Measurements from ENCODE around the gene NEDD4L. TPM values are rescaled to one million over a fixed set of nuclear protein-coding genes. Genes with fewer than 3 reads are reported as not detected.
A peak's percentile ranks its signal among the peaks of the same experiment; 100 is the strongest.

Gene NEDD4L
- total and polyA plus RNA-seq, 2 experiments from 2014 or later = 36.2 to 72.3 TPM

GRCh38 chr18:58201268-58201667 is 157.2 kb downstream of the NEDD4L start:
- no peaks in the 10 kb centered on the region for H3K9me3 Mint-ChIP-seq
- Histone ChIP-seq H4K20me1 (replicated peaks; ENCODE audit: insufficient read depth) (peaks cover 8% of the 10 kb centered on the region; the same call in 1 of the 2 replicates), H3K4me2 (0 out of 2 replicates have a peak overlapping the region, but pooled peaks have one; percentile 6), H3K9me2 (ENCODE audit: insufficient read depth) (no peaks in the 10 kb centered on the region), H3K79me2 (replicated peaks; ENCODE audit: insufficient read depth) (peaks cover 98% of the 10 kb centered on the region), H3F3A (replicated peaks; ENCODE audit: low read depth) (no peaks in the 10 kb centered on the region), H3K36me3 (ENCODE audit: insufficient read depth) (no peaks in the 10 kb centered on the region), H3K4me3 (no peak overlapping the region), H2AFZ (no peak overlapping the region), H3K27ac (ENCODE audit: low read depth) (peak overlapping the region; percentile 53; the same call in 1 of the 2 replicates), H3K4me1 (ENCODE audit: insufficient read depth) (peaks cover 45% of the 10 kb centered on the region), H3K27me3 (ENCODE audit: insufficient read depth) (no peaks in the 10 kb centered on the region)
- no peaks in the 10 kb centered on the region for H3K36me3 Mint-ChIP-seq (ENCODE audit: low read depth)
- no peak for TF ChIP-seq CTCF (conservative IDR thresholded peaks at IDR 0.05; ENCODE audit: low read depth in 2 of 2)
- TF ChIP-seq ZNF114 (CRISPR knock-in tag; IDR thresholded peaks at IDR 0.05) = no peak
- TF ChIP-seq REST (IDR thresholded peaks at IDR 0.05; ENCODE audit: unreplicated experiment) = no peak
- TF ChIP-seq EZH2 (IDR thresholded peaks at IDR 0.05; ENCODE audit: low read depth, unreplicated experiment) = no peak
- no peak for TF ChIP-seq ZNF331 (CRISPR knock-in tag; IDR thresholded peaks at IDR 0.05; ENCODE audit: low read depth)
- no peak for TF ChIP-seq NANOG (IDR thresholded peaks at IDR 0.05; ENCODE audit: borderline replicate concordance)
- no peak overlapping the region for H3K4me3 Mint-ChIP-seq
- H3K4me1 Mint-ChIP-seq = peaks cover 55% of the 10 kb centered on the region
- DNase-seq (ENCODE audit: low spot score) (no peak), ATAC-seq (no peak)
- no peaks in the 10 kb centered on the region for H3K27me3 Mint-ChIP-seq (ENCODE audit: insufficient read depth, low read depth, poor library complexity)
- no peak overlapping the region for H3K27ac Mint-ChIP-seq

GRCh38 chr18:58201733-58202730 is 158.0 kb downstream of the NEDD4L start:
- Mint-ChIP-seq H3K36me3 (ENCODE audit: low read depth) (no peaks in the 10 kb centered on the region), H3K4me1 (peaks cover 54% of the 10 kb centered on the region), H3K27me3 (ENCODE audit: insufficient read depth, low read depth, poor library complexity) (no peaks in the 10 kb centered on the region), H3K27ac (no peak overlapping the region; the same call in 1 of the 2 replicates), H3K9me3 (no peaks in the 10 kb centered on the region), H3K4me3 (no peak overlapping the region; the same call in 2 of the 3 replicates)
- H2AFZ ChIP-seq = no peak overlapping the region
- H3K79me2 ChIP-seq (replicated peaks; ENCODE audit: insufficient read depth) = peaks cover 98% of the 10 kb centered on the region
- H3K4me3 ChIP-seq = no peak overlapping the region
- H3K36me3 ChIP-seq (ENCODE audit: insufficient read depth) = no peaks in the 10 kb centered on the region
- ATAC-seq (peak; percentile 52), DNase-seq (ENCODE audit: low spot score) (no peak)
- no peaks in the 10 kb centered on the region for H3F3A ChIP-seq (replicated peaks; ENCODE audit: low read depth)
- peaks cover 37% of the 10 kb centered on the region for H3K4me1 ChIP-seq (ENCODE audit: insufficient read depth)
- no peaks in the 10 kb centered on the region for H3K9me2 ChIP-seq (ENCODE audit: insufficient read depth)
- H3K27ac ChIP-seq (ENCODE audit: low read depth) = peak overlapping the region; percentile 53
- peak overlapping the region; percentile 6 for H3K4me2 ChIP-seq
- H3K27me3 ChIP-seq (ENCODE audit: insufficient read depth) = no peaks in the 10 kb centered on the region
- peaks cover 8% of the 10 kb centered on the region; the same call in 1 of the 2 replicates for H4K20me1 ChIP-seq (replicated peaks; ENCODE audit: insufficient read depth)
- TF ChIP-seq CREB1 (CRISPR knock-in tag; IDR thresholded peaks at IDR 0.05; ENCODE audit: low read depth) (no peak), ETS1 (IDR thresholded peaks at IDR 0.05) (no peak), ZNF331 (CRISPR knock-in tag; IDR thresholded peaks at IDR 0.05; ENCODE audit: low read depth) (no peak), CTCF (conservative IDR thresholded peaks at IDR 0.05; ENCODE audit: low read depth in 2 of 2) (no peak), EZH2 (IDR thresholded peaks at IDR 0.05; ENCODE audit: low read depth, unreplicated experiment) (no peak), STAT1 (IDR thresholded peaks at IDR 0.05; ENCODE audit: unreplicated experiment) (no peak), JUNB (IDR thresholded peaks at IDR 0.05; ENCODE audit: unreplicated experiment) (no peak), NANOG (IDR thresholded peaks at IDR 0.05; ENCODE audit: borderline replicate concordance) (no peak), ZNF114 (CRISPR knock-in tag; IDR thresholded peaks at IDR 0.05) (no peak), EZH2phosphoT487 (IDR thresholded peaks at IDR 0.05; ENCODE audit: unreplicated experiment) (no peak)
